KMS-11 (cell line): ENCODE data around the gene MAPKBP1.
"Not testable (repeated sequence)": the region's sequence is repeated elsewhere in the genome, so short reads cannot be mapped to it uniquely, and the experiment has no call there.

Experiments used
- H2AFZ ChIP-seq: fragments of 200-600 bp; sonication (generic); 2 replicates; pipeline ENCODE4 v1.6.1; 2016; ENCODE audit warnings: antibody characterized with exemption, mixed run types, low read depth
- H3K27ac ChIP-seq: fragments of 200-600 bp; sonication (generic); 2 replicates; pipeline ENCODE4 v1.6.1; 2016; ENCODE audit warnings: mild to moderate bottlenecking, mixed run types
- H3K27me3 ChIP-seq: fragments of 200-600 bp; sonication (generic); 2 replicates; pipeline ENCODE4 v1.6.1; 2017; ENCODE audit warnings: mild to moderate bottlenecking, low read depth, mixed run types, moderate library complexity; ENCODE audit not compliant: insufficient read depth
- H3K36me3 ChIP-seq: fragments of 200-600 bp; sonication (generic); 2 replicates; pipeline ENCODE4 v1.6.1; 2017; ENCODE audit warnings: mild to moderate bottlenecking, mixed run types; ENCODE audit not compliant: insufficient read depth
- H3K4me1 ChIP-seq: fragments of 200-600 bp; sonication (generic); 2 replicates; pipeline ENCODE4 v1.6.1; 2016; ENCODE audit warnings: mild to moderate bottlenecking, low read depth, mixed run types; ENCODE audit not compliant: poor library complexity, severe bottlenecking
- H3K4me2 ChIP-seq: fragments of 200-600 bp; sonication (generic); 2 replicates; pipeline ENCODE4 v1.7.0; 2016; ENCODE audit warnings: mild to moderate bottlenecking, mixed run types
- H3K4me3 ChIP-seq: fragments of 200-600 bp; sonication (generic); IDR thresholded peaks from 2 replicates; pipeline ENCODE4 v1.6.1; 2017; ENCODE audit warnings: low read depth, low read length, mixed read lengths; ENCODE audit not compliant: insufficient read depth
- H3K79me2 ChIP-seq: fragments of 200-600 bp; sonication (generic); 2 replicates; pipeline ENCODE4 v1.6.1; 2016; ENCODE audit warnings: low read depth, mixed run types; ENCODE audit not compliant: insufficient read depth
- H3K9ac ChIP-seq: fragments of 200-600 bp; sonication (generic); 2 replicates; pipeline ENCODE4 v1.6.1; 2016; ENCODE audit warnings: mild to moderate bottlenecking, mixed run types
- H4K20me1 ChIP-seq: fragments of 200-600 bp; sonication (generic); 2 replicates; pipeline ENCODE4 v1.6.1; 2016; ENCODE audit warnings: mild to moderate bottlenecking, mixed run types; ENCODE audit not compliant: insufficient read depth
- TF ChIP-seq, protein P1 (sequence below): fragments of 200-600 bp; sonication (generic); conservative IDR thresholded peaks from 2 replicates; pipeline ENCODE4 v1.6.1; 2017; ENCODE audit warnings: low read depth, mild to moderate bottlenecking, antibody characterized with exemption, low read length, moderate library complexity, mixed read lengths

Gene MAPKBP1

DNA sequence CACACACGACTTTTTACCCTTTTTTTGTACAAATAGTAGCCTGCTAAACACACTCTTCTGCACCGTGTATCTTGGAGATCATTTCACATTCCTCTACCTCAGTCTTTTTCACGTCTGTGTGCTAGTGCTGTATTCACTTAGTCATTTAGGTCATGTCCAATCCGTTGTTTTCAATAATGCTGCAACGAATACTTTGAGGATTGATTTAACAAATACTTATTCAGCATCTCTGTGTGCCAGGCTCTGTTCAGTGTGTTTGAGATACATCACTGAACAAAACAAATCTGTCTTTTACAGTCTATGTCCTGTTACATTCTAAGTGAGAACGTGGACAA is 54.5 kb downstream of the MAPKBP1 start:
- H3K4me1 ChIP-seq = peaks cover 10% of the 10 kb centered on the region

DNA sequence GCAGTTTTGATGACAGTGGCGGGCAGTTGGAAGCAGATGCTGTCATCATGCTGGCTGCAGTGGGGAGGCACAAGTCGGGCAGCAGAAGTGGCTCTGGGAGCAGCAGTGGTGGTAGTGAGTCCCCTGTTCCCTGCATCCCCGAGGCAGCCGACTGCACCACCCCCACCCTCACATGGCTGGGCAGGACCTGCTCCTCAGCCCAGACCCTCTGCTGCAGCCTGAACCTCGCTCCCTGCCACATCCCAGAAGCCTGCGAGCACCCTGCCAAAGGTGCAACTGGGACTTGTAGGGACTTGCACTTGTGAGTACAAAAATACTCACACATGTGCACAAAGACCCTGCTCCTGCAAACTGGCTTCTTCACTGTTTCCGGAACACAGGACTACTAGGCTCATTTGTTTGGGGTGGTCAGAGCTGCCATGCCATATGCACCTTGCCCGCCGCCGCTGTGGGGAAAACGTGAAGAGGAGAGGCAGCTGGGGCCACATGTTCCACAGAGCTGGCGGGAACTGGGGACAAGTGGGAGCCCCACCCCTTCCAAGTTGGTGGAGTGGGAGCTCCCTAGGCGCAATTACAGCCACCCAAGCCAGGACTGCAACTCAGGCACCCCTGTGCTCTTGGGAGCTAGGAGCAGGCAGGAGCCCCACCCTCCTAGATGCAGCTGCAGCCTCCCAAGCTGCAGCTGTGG is 55.8 kb downstream of the MAPKBP1 start:
- no peak overlapping the region for H3K27ac ChIP-seq
- no peak overlapping the region for H3K9ac ChIP-seq
- no peaks in the 10 kb centered on the region for H4K20me1 ChIP-seq
- TF ChIP-seq, protein P1, sequence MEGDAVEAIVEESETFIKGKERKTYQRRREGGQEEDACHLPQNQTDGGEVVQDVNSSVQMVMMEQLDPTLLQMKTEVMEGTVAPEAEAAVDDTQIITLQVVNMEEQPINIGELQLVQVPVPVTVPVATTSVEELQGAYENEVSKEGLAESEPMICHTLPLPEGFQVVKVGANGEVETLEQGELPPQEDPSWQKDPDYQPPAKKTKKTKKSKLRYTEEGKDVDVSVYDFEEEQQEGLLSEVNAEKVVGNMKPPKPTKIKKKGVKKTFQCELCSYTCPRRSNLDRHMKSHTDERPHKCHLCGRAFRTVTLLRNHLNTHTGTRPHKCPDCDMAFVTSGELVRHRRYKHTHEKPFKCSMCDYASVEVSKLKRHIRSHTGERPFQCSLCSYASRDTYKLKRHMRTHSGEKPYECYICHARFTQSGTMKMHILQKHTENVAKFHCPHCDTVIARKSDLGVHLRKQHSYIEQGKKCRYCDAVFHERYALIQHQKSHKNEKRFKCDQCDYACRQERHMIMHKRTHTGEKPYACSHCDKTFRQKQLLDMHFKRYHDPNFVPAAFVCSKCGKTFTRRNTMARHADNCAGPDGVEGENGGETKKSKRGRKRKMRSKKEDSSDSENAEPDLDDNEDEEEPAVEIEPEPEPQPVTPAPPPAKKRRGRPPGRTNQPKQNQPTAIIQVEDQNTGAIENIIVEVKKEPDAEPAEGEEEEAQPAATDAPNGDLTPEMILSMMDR = no peak
- H3K4me3 ChIP-seq = no peak overlapping the region
- peaks cover 10% of the 10 kb centered on the region for H3K4me1 ChIP-seq
- no peak overlapping the region for H2AFZ ChIP-seq
- no peak overlapping the region for H3K4me2 ChIP-seq
- H3K36me3 ChIP-seq = no peaks in the 10 kb centered on the region
- H3K27me3 ChIP-seq = no peaks in the 10 kb centered on the region
- no peaks in the 10 kb centered on the region for H3K79me2 ChIP-seq

More for the DNA sequence above, 54.5 kb downstream of the MAPKBP1 start:
- 0 out of 2 replicates have a peak overlapping the region, but pooled peaks have one; percentile 66 for H2AFZ ChIP-seq
- no peaks in the 10 kb centered on the region for H3K36me3 ChIP-seq
- TF ChIP-seq, protein P1 = no peak
- H3K4me3 ChIP-seq = no peak overlapping the region
- no peaks in the 10 kb centered on the region for H3K79me2 ChIP-seq
- H3K27ac ChIP-seq = no peak overlapping the region
- no peaks in the 10 kb centered on the region for H4K20me1 ChIP-seq
- H3K9ac ChIP-seq = no peak overlapping the region
- peak overlapping the region; percentile 82 for H3K4me2 ChIP-seq
- H3K27me3 ChIP-seq = no peaks in the 10 kb centered on the region

DNA sequence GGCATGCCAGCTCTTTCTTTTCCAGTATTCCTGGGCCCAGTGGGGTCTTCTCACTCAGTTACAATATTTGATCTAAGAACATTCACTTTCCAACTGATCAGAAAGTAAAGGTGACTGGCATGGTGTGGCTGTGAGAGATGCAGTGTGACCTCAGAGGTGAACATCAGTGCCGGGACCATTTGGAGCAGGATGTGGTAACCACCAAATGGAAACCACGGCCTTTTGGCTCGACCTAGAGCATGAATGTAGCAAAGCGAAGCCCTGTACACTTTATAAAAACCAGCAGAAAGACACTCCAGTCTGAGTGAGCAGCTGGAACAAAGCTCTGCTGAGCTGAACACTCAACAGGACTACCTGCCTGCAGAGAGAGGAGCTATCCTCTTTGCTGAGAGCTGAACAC is 57.0 kb downstream of the MAPKBP1 start:
- H3K4me3 ChIP-seq, H3K9ac ChIP-seq, H2AFZ ChIP-seq, H3K4me2 ChIP-seq, H4K20me1 ChIP-seq, H3K4me1 ChIP-seq, H3K27me3 ChIP-seq, H3K36me3 ChIP-seq, H3K79me2 ChIP-seq, H3K27ac ChIP-seq: not testable (repeated sequence)

DNA sequence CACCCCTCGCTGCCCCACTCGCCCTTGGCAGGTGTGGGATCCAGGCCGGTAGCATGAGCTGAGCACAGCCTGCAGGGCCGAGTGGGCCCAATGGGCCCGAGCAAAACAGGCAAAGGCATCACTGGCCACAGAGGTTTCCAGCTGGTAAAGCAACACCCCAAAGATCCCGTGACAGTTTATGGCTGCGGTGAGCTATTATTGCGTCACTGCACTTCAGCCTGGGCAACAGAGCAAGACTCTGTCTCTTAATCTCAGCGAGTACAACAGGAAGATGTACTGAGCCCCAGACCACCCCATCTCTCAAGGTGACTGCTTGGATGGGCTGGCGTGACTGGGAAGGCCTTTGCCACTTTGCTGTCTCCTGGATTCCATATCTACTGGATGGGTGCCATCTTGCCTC is 57.9 kb downstream of the MAPKBP1 start:
- Histone ChIP-seq H3K9ac (no peak overlapping the region), H3K36me3 (no peaks in the 10 kb centered on the region), H3K27me3 (no peaks in the 10 kb centered on the region), H3K79me2 (no peaks in the 10 kb centered on the region), H4K20me1 (no peaks in the 10 kb centered on the region), H3K4me2 (no peak overlapping the region), H3K4me1 (peaks cover 10% of the 10 kb centered on the region), H3K27ac (no peak overlapping the region), H2AFZ (no peak overlapping the region), H3K4me3 (no peak overlapping the region)
- TF ChIP-seq, protein P1 = no peak

DNA sequence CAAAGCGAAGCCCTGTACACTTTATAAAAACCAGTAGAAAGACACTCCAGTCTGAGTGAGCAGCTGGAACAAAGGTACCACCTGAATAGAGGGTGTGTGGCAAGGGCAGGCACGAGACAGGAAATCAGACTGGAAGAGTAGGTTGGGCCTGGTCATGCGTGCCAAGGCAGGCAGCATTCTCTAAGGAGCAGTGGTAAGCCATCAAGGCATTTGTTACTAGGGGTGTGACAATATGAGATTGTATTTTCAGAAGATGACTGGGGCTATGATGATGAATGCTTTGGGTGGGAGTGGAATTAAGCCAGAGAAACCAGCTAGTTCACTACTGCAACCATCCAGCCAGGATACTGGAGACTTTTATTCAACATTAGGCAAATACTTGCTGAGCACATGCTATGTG is 58.6 kb downstream of the MAPKBP1 start:
- Histone ChIP-seq H3K4me2 (no peak overlapping the region), H3K9ac (no peak overlapping the region), H3K79me2 (no peaks in the 10 kb centered on the region), H2AFZ (no peak overlapping the region), H4K20me1 (no peaks in the 10 kb centered on the region), H3K4me3 (no peak overlapping the region), H3K27ac (no peak overlapping the region), H3K36me3 (no peaks in the 10 kb centered on the region), H3K27me3 (no peaks in the 10 kb centered on the region), H3K4me1 (peaks cover 10% of the 10 kb centered on the region)
- TF ChIP-seq, protein P1 = no peak
